Activated naive CD4-positive, alpha-beta T cell treated with anti-CD3 and anti-CD28 coated beads, Interleukin-2, amount 50 U/mL, for 24 hours (primary cell): Measurements from ENCODE around the gene RPS16.
"Not testable (repeated sequence)": the region's sequence is repeated elsewhere in the genome, so short reads cannot be mapped to it uniquely, and the experiment has no call there.

ENCODE experiments used
- H3K27ac Mint-ChIP-seq: one replicate; pipeline ENCODE4 v1.8.0; 2021; ENCODE audit warnings: mild to moderate bottlenecking, mixed read lengths
- H3K27me3 Mint-ChIP-seq: one replicate; pipeline ENCODE4 v1.8.0; 2021; ENCODE audit warnings: mixed read lengths
- H3K36me3 Mint-ChIP-seq: one replicate; pipeline ENCODE4 v1.8.0; 2021; ENCODE audit warnings: mixed read lengths
- H3K4me1 Mint-ChIP-seq: one replicate; pipeline ENCODE4 v1.8.0; 2021; ENCODE audit warnings: mixed read lengths
- H3K4me3 Mint-ChIP-seq: one replicate; pipeline ENCODE4 v1.8.0; 2021; ENCODE audit warnings: mild to moderate bottlenecking, mixed read lengths
- H3K9me3 Mint-ChIP-seq: one replicate; pipeline ENCODE4 v1.8.0; 2021; ENCODE audit warnings: mixed read lengths

The RPS16 gene

GRCh38 chr19:39469036-39469435, 33.3 kb upstream of the RPS16 start:
- no peak overlapping the region for H3K27ac Mint-ChIP-seq
- no peaks in the 10 kb centered on the region for H3K9me3 Mint-ChIP-seq
- no peak overlapping the region for H3K4me3 Mint-ChIP-seq
- H3K36me3 Mint-ChIP-seq, result peaks cover 22% of the 10 kb centered on the region
- no peaks in the 10 kb centered on the region for H3K27me3 Mint-ChIP-seq
- H3K4me1 Mint-ChIP-seq, result peaks cover 13% of the 10 kb centered on the region

GRCh38 chr19:39467941-39468340, 32.2 kb upstream of the RPS16 start:
- no peaks in the 10 kb centered on the region for H3K9me3 Mint-ChIP-seq

DNA sequence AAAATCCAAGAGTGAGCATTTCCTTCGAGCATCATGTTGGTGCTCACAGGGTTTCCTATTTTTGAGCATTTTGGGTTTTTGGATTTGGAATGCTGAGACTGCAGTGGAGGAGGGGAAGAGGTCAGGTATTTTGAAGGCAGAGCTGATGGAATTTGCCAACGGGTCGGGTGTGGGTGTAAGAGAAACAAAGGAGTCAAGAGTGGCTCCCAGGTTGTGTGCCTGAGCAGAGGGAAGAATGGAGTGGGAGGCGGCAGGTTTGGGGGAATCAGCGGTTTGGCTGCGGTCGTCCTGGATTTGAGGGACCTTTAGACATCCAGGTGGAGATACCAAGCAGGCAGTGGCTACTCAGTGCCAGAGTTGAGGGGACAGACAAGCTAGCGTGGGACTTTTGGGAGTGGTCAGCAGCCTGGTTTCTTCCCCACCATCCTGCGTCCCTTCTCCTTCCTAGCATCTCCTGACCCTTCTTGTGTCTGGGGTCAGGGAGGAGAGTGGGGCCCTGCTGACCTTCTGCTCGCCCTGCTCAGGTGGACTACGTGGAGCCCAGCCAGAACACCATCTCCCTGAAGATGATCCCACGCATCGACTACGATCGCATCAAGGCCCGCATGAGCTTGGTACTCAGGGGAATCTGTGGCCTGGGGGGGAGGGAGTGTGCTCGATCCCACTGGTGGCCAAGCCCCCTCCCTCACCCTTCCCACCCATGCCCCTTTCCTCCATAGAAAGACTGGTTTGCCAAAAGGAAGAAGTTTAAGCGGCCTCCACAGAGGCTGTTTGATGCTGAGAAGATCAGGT, 30.4 kb upstream of the RPS16 start:
- no peak overlapping the region for H3K4me3 Mint-ChIP-seq
- H3K9me3 Mint-ChIP-seq, result no peaks in the 10 kb centered on the region
- H3K27me3 Mint-ChIP-seq, result no peaks in the 10 kb centered on the region
- H3K27ac Mint-ChIP-seq, result peak overlapping the region; percentile 81
- H3K4me1 Mint-ChIP-seq, result peaks cover 7% of the 10 kb centered on the region
- H3K36me3 Mint-ChIP-seq, result peaks cover 16% of the 10 kb centered on the region

More at GRCh38 chr19:39467941-39468340, 32.2 kb upstream of the RPS16 start:
- H3K27me3 Mint-ChIP-seq, result no peaks in the 10 kb centered on the region
- peaks cover 22% of the 10 kb centered on the region for H3K36me3 Mint-ChIP-seq
- H3K4me3 Mint-ChIP-seq, result no peak overlapping the region
- H3K4me1 Mint-ChIP-seq, result peaks cover 11% of the 10 kb centered on the region
- H3K27ac Mint-ChIP-seq, result no peak overlapping the region

DNA sequence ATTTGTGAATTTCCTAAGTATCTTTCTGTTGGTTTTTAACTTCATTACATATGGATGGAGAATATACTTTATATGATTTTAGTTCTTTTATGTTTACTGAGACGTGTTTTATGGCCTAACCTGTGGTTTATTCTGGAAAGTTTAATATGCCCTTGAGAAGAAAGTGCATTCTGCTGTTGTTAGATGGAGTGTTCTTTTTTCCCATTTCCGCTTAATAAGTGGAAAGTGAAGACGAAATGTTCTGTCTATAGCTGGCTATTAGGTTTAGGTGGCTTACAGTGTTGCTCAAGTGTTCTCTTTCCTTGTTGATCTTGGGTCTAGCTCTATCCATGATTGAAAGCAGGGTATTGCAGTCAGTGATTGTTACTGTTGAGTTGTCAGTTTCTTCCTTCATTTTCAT, 27.7 kb upstream of the RPS16 start:
- Mint-ChIP-seq H3K27ac (no peak overlapping the region), H3K9me3 (no peaks in the 10 kb centered on the region), H3K4me3 (no peak overlapping the region)

GRCh38 chr19:39451257-39451656, 15.5 kb upstream of the RPS16 start:
- Mint-ChIP-seq H3K4me3 (peak overlapping the region; percentile 5), H3K4me1 (peaks cover 65% of the 10 kb centered on the region), H3K36me3 (peaks cover 18% of the 10 kb centered on the region), H3K27ac (peak overlapping the region; percentile 27)
- H3K9me3 Mint-ChIP-seq, H3K27me3 Mint-ChIP-seq: not testable (repeated sequence)

More for the DNA sequence above, 27.7 kb upstream of the RPS16 start:
- Mint-ChIP-seq H3K36me3 (peaks cover 16% of the 10 kb centered on the region), H3K4me1 (no peaks in the 10 kb centered on the region), H3K27me3 (no peaks in the 10 kb centered on the region)

GRCh38 chr19:39449116-39449797, 13.5 kb upstream of the RPS16 start:
- Mint-ChIP-seq H3K9me3 (no peaks in the 10 kb centered on the region), H3K4me3 (peak overlapping the region; percentile 100), H3K4me1 (peaks cover 73% of the 10 kb centered on the region), H3K27me3 (no peaks in the 10 kb centered on the region), H3K36me3 (peaks cover 24% of the 10 kb centered on the region), H3K27ac (peak overlapping the region; percentile 90)

DNA sequence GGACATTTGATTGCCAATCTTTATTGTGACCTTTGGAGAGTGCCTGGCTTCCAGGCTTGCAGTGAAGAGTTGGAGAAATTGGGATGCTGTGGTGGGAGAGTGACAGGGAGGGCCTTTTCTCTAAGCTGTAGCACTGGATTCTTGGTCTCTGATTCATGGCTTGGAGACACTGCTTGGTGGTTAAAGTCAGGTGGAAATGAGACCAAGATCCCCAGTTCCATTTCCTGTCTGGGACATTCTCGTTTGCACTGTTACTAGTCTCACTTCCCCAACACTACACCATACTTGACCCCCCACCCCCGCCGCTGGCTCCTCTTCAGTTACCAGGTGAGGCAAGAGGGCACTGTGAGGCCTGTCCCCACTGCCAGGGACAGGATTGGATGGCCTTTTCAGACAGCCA, 12.5 kb upstream of the RPS16 start:
- peak overlapping the region; percentile 20 for H3K27ac Mint-ChIP-seq
- peaks cover 24% of the 10 kb centered on the region for H3K36me3 Mint-ChIP-seq
- H3K4me1 Mint-ChIP-seq, result peaks cover 72% of the 10 kb centered on the region
- no peaks in the 10 kb centered on the region for H3K27me3 Mint-ChIP-seq
- peak overlapping the region; percentile 100 for H3K4me3 Mint-ChIP-seq
- H3K9me3 Mint-ChIP-seq, result no peaks in the 10 kb centered on the region

- H3K4me3 Mint-ChIP-seq, result peak overlapping the region; percentile 100
- H3K27ac Mint-ChIP-seq, result peak overlapping the region; percentile 99
- no peaks in the 10 kb centered on the region for H3K27me3 Mint-ChIP-seq
- peaks cover 14% of the 10 kb centered on the region for H3K36me3 Mint-ChIP-seq
- no peaks in the 10 kb centered on the region for H3K9me3 Mint-ChIP-seq
- H3K4me1 Mint-ChIP-seq, result peaks cover 57% of the 10 kb centered on the region
These were observed 10.8 kb upstream of the RPS16 start for GRCh38 chr19:39446365-39447084.

DNA sequence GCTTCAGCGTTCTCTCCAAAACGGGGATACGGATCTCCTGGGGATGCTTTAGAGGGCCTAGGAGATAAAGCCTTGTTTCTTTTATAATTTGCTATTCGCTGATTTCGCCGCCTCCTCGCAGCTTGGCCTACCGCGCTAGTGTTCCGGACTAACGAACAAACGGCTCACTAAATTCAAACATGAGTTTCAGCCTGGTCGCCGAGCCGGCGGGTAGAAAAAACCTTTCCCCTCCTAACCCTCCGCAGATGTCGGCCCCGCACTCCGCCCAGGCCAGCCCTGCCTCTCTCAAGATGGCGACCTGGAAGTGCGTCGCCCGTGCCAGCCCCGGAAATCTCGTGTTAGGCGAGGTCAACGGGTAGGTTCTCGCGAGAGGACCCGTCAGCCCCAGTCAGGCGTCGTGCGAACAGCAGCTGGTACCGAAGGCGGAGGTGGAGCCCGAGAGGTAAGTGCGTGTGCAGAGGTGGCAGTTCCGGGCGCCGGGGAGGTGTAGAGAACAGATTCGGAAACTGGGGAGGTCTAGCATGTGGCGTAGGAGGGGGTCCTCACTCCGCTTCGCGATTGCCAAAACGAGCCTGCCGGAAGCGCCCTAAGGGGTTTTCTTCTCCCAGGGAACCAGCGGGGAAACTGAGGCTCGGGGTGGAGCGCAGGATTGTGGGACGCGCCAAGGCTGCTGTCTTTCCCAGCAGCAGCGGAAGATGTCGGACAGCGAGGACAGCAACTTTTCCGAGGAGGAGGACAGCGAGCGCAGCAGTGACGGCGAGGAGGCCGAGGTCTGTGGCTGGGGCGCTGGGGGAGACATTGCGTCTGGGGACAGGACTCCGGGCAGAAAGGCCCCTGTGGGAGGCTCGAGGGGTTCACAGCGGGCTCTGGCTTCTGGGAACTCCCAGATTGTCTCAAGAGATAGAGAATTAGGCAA, 9.7 kb upstream of the RPS16 start, which contains the start of gene SUPT5H:
TSS of gene SUPT5H (plus strand) at position 387 of the 916 bp plus-strand sequence. CDS start at position 696, 309 bp downstream.
- Mint-ChIP-seq H3K27ac (peak within 1 kb of the TSS; percentile 99), H3K9me3 (no peaks in the 10 kb centered on the region), H3K4me3 (peak within 1 kb of the TSS; percentile 100), H3K4me1 (peaks cover 50% of the 10 kb centered on the region), H3K36me3 (peaks cover 14% of the 10 kb centered on the region), H3K27me3 (no peaks in the 10 kb centered on the region)

- Mint-ChIP-seq H3K27me3 (no peaks in the 10 kb centered on the region), H3K9me3 (no peaks in the 10 kb centered on the region), H3K27ac (peak overlapping the region; percentile 99), H3K36me3 (peaks cover 14% of the 10 kb centered on the region), H3K4me1 (peaks cover 43% of the 10 kb centered on the region), H3K4me3 (peak overlapping the region; percentile 100)
These were observed 8.9 kb upstream of the RPS16 start for GRCh38 chr19:39444598-39445195.

- peaks cover 14% of the 10 kb centered on the region for H3K36me3 Mint-ChIP-seq
- H3K4me3 Mint-ChIP-seq, result no peak overlapping the region
- peaks cover 27% of the 10 kb centered on the region for H3K4me1 Mint-ChIP-seq
- no peak overlapping the region for H3K27ac Mint-ChIP-seq
- H3K27me3 Mint-ChIP-seq, result no peaks in the 10 kb centered on the region
- H3K9me3 Mint-ChIP-seq, result no peaks in the 10 kb centered on the region
These were observed 2.7 kb upstream of the RPS16 start for GRCh38 chr19:39438270-39438934.

GRCh38 chr19:39436350-39436716, 584 bp upstream of the RPS16 start:
- Mint-ChIP-seq H3K27me3 (no peaks in the 10 kb centered on the region), H3K27ac (peak overlapping the region; percentile 100), H3K36me3 (peaks cover 20% of the 10 kb centered on the region), H3K9me3 (no peaks in the 10 kb centered on the region), H3K4me3 (peak overlapping the region; percentile 99), H3K4me1 (peaks cover 38% of the 10 kb centered on the region)

GRCh38 chr19:39434123-39435076, 1.3 kb downstream of the RPS16 start:
- peaks cover 20% of the 10 kb centered on the region for H3K36me3 Mint-ChIP-seq
- H3K27ac Mint-ChIP-seq, result peak overlapping the region; percentile 82
- H3K4me3 Mint-ChIP-seq, result peak overlapping the region; percentile 99
- no peaks in the 10 kb centered on the region for H3K27me3 Mint-ChIP-seq
- H3K4me1 Mint-ChIP-seq, result peaks cover 45% of the 10 kb centered on the region
- no peaks in the 10 kb centered on the region for H3K9me3 Mint-ChIP-seq
